ENCODE results near the gene SCD5. TPM values are rescaled to one million over a fixed set of nuclear protein-coding genes. Genes with fewer than 3 reads are reported as not detected.
"Not testable (repeated sequence)": the region's sequence is repeated elsewhere in the genome, so short reads cannot be mapped to it uniquely, and the experiment has no call there.

Gene SCD5
- total RNA-seq = 0.22 and 0.25 TPM in 2 replicates

- intact Hi-C loops (cut with micrococcal nuclease) = no loop called here
Observed at GRCh38 chr4:82798168-82799005, at the start of gene SCD5. SCD5 (minus strand) TSS chr4:82798796; CDS start chr4:82798537, 259 bp downstream.

GRCh38 chr4:82842593-82842992, 44.0 kb upstream of the SCD5 start:
- intact Hi-C loops (cut with micrococcal nuclease) = no loop called here

- intact Hi-C loops (cut with micrococcal nuclease) = no loop called here
Observed at GRCh38 chr4:82839624-82840023, 41.0 kb upstream of the SCD5 start.

- intact Hi-C loops (cut with micrococcal nuclease) = no loop called here
Observed at GRCh38 chr4:82833696-82834313, 35.2 kb upstream of the SCD5 start.

- intact Hi-C loops (cut with micrococcal nuclease) = not testable (repeated sequence)
Observed at GRCh38 chr4:82833060-82833459, 34.5 kb upstream of the SCD5 start.

GRCh38 chr4:82825425-82825824, 26.8 kb upstream of the SCD5 start:
- intact Hi-C loops (cut with micrococcal nuclease) = loop anchor here (10.0 kb wide), 1 partner anchor 361 kb away; no protein-coding TSS in a partner anchor

- intact Hi-C loops (cut with micrococcal nuclease) = loop anchor here (10.0 kb wide), 1 partner anchor 358 kb away; no protein-coding TSS in a partner anchor
Observed at GRCh38 chr4:82823062-82823461, 24.5 kb upstream of the SCD5 start.

- intact Hi-C loops (cut with micrococcal nuclease) = loop anchor here (10.0 kb wide), 1 partner anchor 356 kb away; no protein-coding TSS in a partner anchor
Observed at GRCh38 chr4:82820689-82821088, 22.1 kb upstream of the SCD5 start.

GRCh38 chr4:82818664-82819662, 20.4 kb upstream of the SCD5 start:
- intact Hi-C loops (cut with micrococcal nuclease) = no loop called here

- intact Hi-C loops (cut with micrococcal nuclease) = not testable (repeated sequence)
Observed at GRCh38 chr4:82816874-82817273, 18.3 kb upstream of the SCD5 start.

- intact Hi-C loops (cut with micrococcal nuclease) = no loop called here
Observed at GRCh38 chr4:82814034-82814433, 15.4 kb upstream of the SCD5 start.

GRCh38 chr4:82811838-82812341, 13.3 kb upstream of the SCD5 start:
- intact Hi-C loops (cut with micrococcal nuclease) = no loop called here

- intact Hi-C loops (cut with micrococcal nuclease) = no loop called here
Observed at GRCh38 chr4:82811392-82811791, 12.8 kb upstream of the SCD5 start.

GRCh38 chr4:82810176-82810575, 11.6 kb upstream of the SCD5 start:
- intact Hi-C loops (cut with micrococcal nuclease) = no loop called here

- intact Hi-C loops (cut with micrococcal nuclease) = no loop called here
Observed at GRCh38 chr4:82809619-82810018, 11.0 kb upstream of the SCD5 start.

GRCh38 chr4:82803746-82804145, 5.2 kb upstream of the SCD5 start:
- intact Hi-C loops (cut with micrococcal nuclease) = no loop called here

GRCh38 chr4:82802911-82803310, 4.3 kb upstream of the SCD5 start:
- intact Hi-C loops (cut with micrococcal nuclease) = no loop called here

- intact Hi-C loops (cut with micrococcal nuclease) = no loop called here
Observed at GRCh38 chr4:82801910-82802521, 3.4 kb upstream of the SCD5 start.

GRCh38 chr4:82799006-82799881, 648 bp upstream of the SCD5 start:
- intact Hi-C loops (cut with micrococcal nuclease) = no loop called here

All from T-helper 1 cell treated with Interleukin-12 subunit alpha and Interleukin-12 subunit beta and Interleukin-4 antibody, amounts not matched to agents 30 ng/mL and 1 ng/mL, for 36 hours (primary cell).